KOPT-K1 (cell line): ENCODE data around the gene GCFC2.

Source experiments
- H3K27ac ChIP-seq: fragments of 200-600 bp; sonication (generic); 2 replicates; pipeline ENCODE4 v1.5.1; 2016; ENCODE audit warnings: antibody characterized with exemption, mild to moderate bottlenecking, low read depth, low read length; ENCODE audit not compliant: poor library complexity, severe bottlenecking
- H3K36me3 ChIP-seq: fragments of 200-600 bp; sonication (generic); 2 replicates; pipeline ENCODE4 v1.5.1; 2017; ENCODE audit warnings: antibody characterized with exemption, mild to moderate bottlenecking, low read length, moderate library complexity; ENCODE audit not compliant: insufficient read depth
- H3K9me3 ChIP-seq: fragments of 200-600 bp; sonication (generic); 2 replicates; pipeline ENCODE4 v1.5.1; 2017; ENCODE audit warnings: antibody characterized with exemption, low read length, mild to moderate bottlenecking; ENCODE audit not compliant: insufficient read depth, poor library complexity, severe bottlenecking

GCFC2 gene

GRCh38 chr2:75622929-75623328, 87.8 kb downstream of the GCFC2 start:
- no peaks in the 10 kb centered on the region for H3K9me3 ChIP-seq
- no peak overlapping the region for H3K27ac ChIP-seq
- no peaks in the 10 kb centered on the region for H3K36me3 ChIP-seq

- Histone ChIP-seq H3K9me3 (no peaks in the 10 kb centered on the region), H3K36me3 (no peaks in the 10 kb centered on the region), H3K27ac (no peak overlapping the region)
These were observed 88.2 kb downstream of the GCFC2 start for GRCh38 chr2:75622500-75622899.

- no peaks in the 10 kb centered on the region for H3K9me3 ChIP-seq
- no peak overlapping the region for H3K27ac ChIP-seq
- H3K36me3 ChIP-seq: no peaks in the 10 kb centered on the region
These were observed 89.5 kb downstream of the GCFC2 start for GRCh38 chr2:75621228-75621627.

GRCh38 chr2:75619956-75620740, 90.6 kb downstream of the GCFC2 start:
- Histone ChIP-seq H3K36me3 (no peaks in the 10 kb centered on the region), H3K27ac (no peak overlapping the region), H3K9me3 (no peaks in the 10 kb centered on the region)

- no peaks in the 10 kb centered on the region for H3K36me3 ChIP-seq
- H3K9me3 ChIP-seq: no peaks in the 10 kb centered on the region
- H3K27ac ChIP-seq: no peak overlapping the region
These were observed 93.8 kb downstream of the GCFC2 start for GRCh38 chr2:75616933-75617332.

GRCh38 chr2:75616406-75616805, 94.3 kb downstream of the GCFC2 start:
- Histone ChIP-seq H3K36me3 (no peaks in the 10 kb centered on the region), H3K27ac (no peak overlapping the region), H3K9me3 (no peaks in the 10 kb centered on the region)

GRCh38 chr2:75614162-75614651, 96.5 kb downstream of the GCFC2 start:
- no peak overlapping the region for H3K27ac ChIP-seq
- no peaks in the 10 kb centered on the region for H3K9me3 ChIP-seq
- H3K36me3 ChIP-seq: no peaks in the 10 kb centered on the region

GRCh38 chr2:75612862-75613243, 97.9 kb downstream of the GCFC2 start:
- no peaks in the 10 kb centered on the region for H3K9me3 ChIP-seq
- H3K36me3 ChIP-seq: no peaks in the 10 kb centered on the region
- no peak overlapping the region for H3K27ac ChIP-seq
